GM18508 (cell line): ENCODE results near the gene GPSM1.

Experiments used
- ATAC-seq: cut with Tn5 transposase; IDR thresholded peaks from one replicate; pipeline ENCODE4 v1.9.1; 2021; ENCODE audit warnings: moderate number of reproducible peaks; ENCODE audit not compliant: insufficient read depth, unreplicated experiment

Gene GPSM1

DNA sequence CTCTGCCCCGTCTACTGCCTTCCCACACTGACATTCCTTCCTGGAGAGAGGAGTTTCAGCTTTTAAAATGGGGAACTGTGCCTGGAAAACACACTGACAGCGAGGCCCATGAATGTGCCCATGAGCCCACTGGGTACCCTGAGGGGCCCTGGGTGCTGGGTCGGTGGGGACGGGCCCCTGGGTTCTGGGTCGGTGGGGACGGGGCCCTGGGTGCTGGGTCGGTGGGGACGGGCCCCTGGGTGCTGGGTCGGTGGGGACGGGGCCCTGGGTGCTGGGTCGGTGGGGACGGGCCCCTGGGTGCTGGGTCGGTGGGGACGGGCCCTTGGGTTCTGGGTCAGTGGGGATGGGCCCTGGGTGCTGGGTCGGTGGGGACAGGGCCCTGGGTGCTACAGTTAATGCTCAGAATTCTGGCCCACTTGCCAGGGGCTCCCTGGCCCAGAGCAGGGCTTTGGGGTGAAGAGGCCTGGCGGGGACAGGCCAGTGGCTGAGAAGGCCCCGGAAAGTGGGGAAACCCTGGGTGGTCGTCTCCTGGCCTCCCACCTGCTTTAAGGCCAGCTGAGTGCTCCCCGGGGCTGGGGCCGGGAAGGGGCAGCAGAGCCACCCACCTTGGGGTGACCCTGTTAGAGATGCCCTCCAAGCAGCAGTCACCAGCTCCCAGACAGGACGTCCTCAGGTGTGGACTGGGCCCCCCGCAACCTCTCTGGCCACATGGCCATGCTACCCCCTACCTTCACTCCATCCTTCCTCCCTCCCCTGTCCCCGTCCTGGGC, 2.5 kb downstream of the GPSM1 start:
- no peak for ATAC-seq

DNA sequence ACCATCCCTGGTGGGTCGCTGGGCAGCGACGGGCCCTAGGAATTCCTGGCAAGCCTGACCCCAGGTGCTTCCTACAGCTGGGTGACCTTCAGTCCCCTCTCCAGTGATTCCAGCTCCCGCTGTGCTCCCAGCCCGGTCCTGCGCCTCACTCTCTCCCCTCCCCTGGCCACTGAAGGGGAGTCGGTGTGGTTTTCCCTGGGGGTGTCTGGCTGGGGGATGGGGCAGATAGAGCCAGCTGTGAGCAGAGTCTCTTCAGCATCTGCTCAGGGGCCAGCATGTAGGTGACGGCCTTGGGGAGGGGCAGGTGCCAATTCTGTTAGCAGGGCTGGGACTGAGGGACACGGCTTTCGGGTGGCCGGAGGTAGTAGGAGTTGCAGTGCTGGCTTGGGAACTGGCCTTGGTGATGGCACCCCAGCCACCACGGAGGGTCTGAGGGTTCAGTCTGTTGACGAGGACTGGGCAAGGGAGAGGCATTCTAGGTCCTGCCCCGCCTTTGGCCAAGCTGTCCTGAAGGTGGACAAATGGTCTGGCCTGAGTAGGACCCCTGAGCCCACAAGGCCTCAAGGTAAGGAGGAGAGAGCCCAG, 3.2 kb downstream of the GPSM1 start:
- ATAC-seq, result no peak

DNA sequence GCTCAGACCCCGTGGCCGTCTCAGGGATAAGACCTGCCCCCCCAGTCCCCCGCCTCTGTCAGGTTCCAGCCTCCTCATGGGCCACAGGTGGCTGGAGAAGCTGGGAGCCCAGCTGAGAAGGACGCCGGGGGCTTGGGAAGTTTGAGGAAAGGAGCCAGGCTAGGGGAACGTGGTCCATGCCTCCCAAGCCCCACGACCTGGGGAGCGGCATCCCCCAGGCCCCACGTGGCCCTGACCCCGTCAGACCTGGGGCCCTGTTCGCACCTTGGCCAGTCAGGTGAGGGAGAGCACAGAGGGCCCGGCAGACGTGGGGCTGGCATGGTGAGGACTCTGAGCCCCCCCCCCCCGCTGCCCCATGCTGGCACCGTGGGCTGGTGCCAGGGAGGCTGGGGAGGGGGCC, 3.7 kb downstream of the GPSM1 start:
- no peak for ATAC-seq

DNA sequence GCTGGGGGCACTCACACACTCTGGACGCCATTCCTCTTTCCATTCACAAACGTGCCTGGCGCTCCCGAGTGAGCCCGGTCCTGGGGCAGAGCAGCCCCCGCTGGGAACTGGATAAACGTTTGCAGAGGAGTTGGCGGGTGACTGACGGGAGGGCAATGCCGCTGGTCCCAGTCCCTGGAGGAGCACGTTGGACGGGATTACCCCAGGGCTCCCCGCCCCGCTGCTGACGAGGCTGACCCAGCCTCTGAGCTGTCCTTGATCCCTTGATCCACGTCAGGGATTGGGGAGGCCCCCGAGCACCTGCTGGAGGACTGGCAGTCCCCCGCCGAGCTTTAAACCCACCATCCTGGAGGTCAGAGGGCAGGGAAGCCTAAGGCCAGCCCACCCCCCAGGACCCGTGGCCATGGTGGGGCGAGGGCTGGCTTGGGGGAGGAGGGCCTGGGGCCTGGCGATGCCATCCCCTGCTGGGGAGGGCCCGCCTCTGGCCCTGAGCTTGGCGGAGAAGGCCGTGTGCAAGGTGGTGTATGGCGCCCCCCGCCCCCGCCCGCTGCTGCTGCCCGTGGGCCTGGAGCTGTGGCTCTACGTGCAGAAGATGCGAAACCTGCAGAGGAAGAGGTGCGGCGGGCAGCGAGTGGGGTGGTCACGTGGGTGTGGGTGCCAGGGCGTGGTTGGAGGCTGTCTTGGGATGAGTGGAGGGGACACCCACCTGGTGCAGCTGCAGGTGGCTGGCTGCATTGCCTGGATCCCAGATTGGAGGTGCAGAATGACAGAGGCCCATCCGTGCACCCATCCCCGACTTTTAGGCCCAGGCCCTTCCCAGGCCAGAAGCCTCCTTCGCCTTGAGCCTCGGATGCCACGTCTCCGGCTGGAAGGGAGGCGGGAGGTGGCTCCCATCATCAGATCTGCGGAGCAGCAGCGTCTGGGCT, 4.5 kb downstream of the GPSM1 start:
- ATAC-seq, result no peak

DNA sequence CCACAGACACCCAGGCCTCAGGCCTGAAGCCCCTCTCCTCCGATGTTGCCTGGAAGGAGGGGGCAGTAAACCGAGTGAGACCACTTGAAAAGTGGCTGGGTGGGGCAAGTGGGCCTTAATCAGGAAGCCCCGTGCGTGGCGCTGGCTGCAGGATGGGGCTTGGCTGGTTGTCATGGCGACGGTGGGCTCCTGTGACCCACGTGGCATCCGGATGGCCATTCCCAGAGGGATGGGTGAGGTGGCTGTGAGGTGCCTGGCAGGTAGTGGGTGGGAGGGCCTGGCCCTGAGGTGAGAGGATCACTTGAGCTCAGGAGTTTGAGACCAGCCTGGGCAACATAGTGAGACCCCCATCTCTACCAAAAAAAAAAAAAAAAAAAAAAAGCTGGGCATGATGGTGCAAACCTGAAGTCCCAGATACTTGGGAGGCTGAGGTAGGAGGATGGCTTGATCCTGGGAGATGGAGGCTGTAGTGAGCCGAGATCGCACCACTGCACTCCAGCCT, 5.2 kb downstream of the GPSM1 start:
- ATAC-seq, result no peak

DNA sequence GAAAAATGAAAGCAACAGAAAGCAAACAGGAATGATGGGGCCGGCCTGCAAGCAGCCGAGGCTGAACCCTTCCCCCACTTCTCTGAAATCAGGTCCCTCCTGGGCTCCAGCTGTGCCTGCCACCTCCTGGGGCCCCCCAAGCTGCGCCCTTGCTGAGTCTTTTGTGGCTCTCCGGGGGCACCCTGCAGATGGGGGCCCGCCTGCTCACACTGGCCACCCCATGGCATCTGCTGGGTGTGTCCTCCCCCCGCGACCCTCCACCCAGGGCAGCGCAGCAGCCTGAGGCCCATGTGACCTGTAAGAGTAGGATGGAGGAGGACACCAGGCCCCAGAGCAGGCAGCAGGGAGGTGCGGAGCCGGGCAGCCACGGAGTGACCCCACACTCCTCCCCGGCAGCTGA, 5.7 kb downstream of the GPSM1 start:
- no peak for ATAC-seq

DNA sequence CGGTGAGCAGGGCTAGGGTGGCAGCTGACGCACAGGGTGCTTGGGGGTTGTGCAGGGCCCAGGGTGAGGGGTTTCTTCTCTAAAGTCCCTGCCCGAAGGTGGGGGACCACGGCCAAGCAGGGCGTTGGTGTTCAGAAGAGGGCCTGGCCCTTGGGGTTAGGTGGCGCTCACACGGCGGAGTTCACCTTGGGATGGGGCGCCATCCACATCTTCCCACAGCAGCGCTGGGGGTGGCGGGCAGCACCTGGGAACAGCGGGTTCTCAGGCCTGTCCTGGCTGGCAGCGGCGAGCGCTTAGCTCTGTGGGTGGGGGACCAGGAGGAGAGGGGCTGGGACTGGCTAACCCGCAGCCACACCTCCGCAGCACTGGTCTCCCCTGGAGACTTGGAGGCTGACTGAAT, 6.1 kb downstream of the GPSM1 start:
- ATAC-seq, result no peak

DNA sequence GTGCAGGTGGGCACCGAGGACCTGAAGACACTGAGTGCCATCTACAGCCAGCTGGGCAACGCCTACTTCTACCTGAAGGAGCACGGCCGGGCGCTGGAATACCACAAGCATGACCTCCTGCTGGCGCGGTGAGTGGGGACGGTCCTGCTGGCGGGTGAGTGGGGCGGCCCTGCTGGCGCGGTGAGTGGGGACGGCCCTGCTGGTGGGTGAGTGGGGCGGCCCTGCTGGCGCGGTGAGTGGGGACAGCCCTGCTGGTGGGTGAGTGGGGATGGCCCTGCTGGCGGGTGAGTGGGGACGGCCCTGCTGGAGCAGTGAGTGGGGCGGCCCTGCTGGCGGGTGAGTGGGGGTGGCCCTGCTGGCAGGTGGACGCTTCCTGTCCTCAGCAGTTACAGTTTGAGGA, 7.2 kb downstream of the GPSM1 start:
- no peak for ATAC-seq

DNA sequence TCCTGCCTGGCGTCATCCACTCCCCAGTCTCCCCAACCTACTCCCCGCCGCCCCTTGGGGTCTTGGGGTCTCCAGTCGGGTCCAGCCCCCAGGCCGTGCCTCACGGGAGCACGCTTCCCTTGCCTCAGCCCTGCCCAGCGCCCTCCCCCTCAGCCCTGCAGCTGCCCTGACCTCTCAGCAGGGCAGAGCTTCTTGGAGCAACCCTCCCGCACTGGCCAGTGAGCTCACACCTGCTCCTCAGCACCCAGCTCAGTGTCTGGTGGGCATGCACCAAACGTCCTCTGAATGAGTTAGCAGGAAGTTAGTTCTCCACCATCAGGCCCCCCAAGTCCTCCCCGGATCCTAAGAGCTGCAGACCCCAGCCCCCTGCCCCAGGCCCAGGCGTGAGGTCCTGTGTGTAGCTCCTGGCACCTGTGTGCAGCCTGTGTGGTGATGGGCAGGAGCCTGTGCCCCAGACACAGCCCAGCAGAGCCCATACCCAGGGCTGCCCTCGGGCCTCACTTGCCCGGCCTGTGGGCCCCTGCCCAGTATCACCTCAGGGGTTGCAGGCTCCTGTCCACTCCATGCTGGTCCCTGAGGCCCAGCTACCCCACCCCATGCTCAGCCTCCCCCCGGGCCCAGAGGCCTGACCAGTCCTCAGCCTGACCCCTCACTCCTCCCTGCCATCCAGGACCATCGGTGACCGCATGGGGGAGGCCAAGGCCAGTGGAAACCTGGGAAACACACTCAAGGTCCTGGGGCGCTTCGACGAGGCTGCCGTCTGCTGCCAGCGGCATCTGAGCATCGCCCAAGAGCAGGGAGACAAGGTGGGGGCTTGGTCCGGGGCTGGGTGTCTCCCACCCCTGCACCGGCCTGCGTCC, 8.2 kb downstream of the GPSM1 start:
- no peak for ATAC-seq

DNA sequence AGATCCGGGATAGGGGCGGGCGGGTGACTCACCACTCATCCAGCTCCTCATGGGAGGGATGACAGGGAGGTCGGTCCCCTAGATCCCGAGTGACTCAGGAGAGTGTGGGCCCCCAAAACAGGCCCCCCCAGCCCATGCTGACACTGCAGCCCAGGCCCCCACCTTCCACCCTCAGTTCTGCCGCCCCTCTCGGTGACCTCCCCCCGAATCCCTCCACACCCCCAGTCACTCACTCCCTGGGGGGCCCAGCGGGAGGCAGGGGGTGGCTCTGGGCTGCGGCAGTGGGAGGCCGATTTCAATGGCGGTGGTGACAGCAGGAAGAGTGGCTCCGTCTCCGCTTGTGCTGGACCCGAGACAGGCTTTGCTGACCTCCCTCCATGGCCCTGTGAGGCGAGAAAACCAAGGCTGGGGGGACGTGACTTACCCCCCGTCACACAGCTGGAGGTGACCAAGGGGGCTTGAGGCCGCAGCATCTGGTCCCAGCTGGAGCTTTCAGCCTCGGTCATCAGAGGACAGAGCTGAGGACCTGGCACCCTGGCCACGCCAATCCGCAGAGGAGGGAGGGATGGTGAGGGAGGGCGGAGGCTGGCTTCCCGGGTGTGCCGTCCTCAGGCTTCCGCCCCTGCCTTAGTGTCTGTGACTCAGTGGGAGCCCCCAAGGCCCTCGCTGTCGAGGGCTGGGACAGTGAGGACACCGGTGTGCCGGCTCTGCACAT, 9.0 kb downstream of the GPSM1 start:
- ATAC-seq, result no peak

DNA sequence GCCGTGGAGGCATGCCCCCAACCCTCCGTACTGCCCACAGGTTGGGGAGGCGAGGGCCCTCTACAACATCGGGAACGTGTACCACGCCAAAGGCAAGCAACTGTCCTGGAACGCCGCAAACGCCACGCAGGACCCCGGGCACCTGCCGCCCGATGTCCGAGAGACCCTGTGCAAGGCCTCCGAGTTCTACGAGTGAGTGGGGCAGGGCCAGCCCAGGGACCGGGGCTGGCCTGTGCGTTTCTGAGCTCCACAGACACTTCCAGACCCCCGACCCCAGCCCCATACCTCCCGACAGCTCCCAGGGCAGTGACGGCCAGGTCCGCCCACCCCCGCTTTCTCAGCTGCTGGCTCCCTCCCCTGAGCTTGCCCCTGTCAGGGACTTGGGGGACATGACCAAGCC, 9.5 kb downstream of the GPSM1 start:
- no peak for ATAC-seq

DNA sequence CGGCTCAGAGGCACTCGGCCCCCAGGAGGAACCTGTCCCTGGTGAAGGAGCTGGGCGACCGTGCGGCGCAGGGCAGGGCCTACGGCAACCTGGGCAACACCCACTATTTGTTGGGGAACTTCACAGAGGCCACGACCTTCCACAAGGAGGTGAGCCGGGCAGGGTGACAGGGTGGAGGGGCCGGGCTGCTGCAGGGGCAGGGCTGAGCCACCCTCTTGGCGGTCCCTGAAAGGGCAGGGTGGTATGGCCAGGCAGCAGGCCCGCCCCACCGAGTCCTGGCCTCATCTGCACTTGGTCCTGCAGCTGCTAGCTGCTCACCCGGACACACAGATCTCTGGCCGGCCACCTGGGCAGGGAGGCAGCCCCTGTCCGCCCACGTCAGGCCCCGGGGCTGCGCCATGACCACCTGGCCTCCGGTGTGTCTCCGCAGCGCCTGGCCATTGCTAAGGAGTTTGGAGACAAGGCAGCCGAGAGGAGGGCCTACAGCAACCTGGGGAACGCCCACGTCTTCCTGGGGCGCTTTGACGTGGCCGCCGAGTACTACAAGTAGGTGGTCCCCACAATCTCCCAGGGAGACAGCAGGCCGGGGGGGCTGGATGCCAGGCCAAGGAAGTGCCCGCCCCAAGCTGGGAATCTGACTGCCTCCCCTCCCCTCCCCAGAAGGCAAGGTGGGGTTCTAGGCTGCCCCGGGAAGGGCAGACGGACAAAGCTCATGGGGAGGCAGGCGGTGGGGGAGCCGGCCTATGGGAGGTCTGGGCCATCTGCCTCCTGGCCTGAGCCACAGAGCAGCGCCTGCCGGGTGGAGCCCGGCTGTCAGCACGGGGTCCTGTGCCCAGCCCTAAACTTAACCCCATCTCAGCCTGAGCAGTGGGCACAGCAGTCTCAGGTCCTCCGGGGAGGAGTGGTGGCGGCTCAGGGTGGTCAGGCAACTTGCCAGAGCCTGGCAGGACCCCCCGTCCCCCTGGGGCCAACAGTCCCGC, 10.4 kb downstream of the GPSM1 start:
- no peak for ATAC-seq

DNA sequence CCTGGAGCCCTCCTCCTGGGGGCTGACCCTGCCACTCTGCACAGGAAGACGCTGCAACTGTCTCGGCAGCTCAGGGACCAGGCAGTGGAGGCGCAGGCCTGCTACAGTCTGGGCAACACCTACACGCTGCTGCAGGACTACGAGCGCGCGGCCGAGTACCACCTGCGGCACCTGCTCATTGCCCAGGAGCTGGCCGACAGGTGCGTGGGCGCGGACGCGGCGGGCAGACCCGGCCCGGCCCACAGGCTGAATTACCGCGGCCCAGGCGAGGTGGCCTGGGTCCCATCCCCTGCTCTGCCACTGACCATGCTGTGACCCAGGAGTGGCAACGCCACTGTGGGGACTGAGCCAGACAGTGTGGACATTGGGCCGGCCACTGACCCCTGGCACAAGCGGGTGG, 11.2 kb downstream of the GPSM1 start:
- no peak for ATAC-seq

DNA sequence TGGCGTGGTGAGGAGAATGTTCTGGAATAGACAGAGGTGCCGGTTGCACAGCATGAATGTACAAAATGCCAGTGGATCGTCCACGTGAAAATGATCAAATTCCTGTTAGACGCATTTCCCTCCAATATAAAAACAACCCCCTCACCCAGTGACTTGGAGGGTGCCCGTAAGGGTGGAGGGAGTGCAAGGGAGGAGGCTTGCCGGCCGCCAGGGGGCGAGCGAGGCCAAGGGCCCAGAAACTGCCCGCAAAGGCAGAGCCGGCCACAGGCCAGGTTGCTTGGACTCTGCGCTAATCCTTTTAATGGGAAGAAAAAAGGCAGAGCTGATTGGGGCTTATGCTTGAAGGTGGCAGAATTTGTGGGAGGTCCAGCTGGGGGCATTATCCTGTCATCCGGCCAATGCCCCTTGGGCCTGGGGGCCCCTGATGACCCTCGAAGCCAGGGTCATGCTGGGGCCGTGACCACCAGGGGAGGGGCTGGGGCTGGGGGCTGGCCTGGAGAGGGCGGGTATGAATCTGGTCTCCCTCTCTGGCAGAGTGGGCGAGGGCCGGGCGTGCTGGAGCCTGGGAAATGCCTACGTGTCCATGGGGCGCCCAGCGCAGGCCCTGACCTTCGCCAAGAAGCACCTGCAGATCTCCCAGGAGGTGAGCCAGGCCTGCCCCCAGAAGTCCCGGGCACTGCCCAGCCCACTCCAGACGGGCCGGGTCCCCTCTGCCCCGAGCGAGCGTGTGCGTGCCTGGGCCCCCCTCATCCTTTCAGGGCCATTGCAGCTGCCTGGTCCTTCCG, 12.0 kb downstream of the GPSM1 start:
- ATAC-seq, result no peak

DNA sequence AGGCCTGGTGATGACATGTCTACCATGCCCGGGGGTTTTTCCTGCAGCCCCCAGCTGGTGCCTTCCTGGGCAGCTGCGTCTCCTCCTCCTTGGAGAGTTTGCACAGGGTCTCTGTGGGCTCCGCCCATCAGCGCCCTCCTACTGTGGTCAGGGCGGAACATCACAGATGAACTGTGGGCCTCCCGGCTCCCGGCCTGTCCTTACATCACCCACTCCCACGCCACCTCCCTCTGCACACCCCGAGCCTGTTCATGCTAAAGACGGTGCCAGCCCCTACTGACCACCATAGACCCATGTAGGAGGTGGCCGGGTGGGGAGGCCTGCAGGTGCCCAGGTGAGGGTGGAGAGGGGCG, 12.6 kb downstream of the GPSM1 start:
- no peak for ATAC-seq

DNA sequence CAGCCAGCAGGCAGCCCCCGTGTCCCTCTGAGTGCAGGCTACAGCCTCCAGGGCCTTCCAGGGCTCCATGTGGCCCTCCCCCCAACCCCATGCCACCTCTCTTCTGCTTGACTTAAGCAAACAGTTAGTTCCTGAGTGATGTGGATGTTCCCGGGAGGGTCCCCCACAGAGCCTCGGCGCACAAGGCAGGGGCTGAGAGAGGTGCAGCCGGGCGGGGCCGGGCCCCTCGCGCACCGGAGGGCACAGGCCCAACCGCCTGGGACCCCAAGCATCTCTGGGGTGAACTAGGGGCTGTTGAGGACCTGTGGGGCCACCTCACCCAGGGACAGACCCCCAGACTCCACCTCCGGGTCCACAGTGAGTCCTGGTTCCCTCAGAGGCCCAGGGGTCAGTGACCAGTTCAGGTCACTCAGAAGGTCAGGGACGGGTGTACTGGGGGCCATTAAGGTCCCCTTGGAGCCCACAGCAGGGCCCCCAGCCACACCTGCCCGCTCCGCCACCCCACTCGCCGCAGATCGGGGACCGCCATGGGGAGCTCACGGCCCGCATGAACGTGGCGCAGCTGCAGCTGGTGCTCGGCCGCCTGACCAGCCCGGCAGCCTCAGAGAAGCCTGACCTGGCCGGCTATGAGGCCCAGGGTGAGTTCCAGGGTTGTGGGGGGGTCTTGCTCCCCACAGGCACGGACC, 13.2 kb downstream of the GPSM1 start:
- no peak for ATAC-seq

DNA sequence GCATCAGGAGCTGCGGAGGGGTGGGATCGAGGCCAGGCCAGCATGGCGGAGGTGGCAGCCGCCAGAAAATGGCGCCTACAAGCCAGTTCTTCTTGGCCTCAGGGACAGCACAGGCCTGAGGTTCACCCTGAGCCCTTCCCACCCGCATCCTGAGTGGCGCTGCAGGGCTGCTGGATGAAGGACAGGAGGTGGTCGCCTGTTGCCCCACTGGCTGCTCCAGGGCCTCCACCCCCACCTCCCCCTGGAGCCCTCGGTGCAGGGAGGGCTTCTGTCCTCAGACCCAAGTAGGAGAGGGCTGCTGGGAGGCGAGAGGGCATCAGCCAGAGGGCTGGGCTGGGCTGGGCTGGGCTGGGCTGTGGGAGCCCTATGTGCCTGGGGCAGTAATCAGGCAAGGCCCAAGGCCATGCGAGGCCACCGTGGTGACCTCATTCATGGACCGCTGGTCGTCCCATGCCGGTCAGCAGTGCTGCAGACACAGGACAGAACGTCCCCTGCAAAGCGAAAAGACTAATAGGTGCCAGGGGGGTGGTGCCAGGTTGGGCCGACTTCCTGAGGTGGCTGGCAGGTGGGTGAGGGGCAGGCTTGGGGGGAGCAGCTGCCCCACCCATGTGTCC, 13.8 kb downstream of the GPSM1 start:
- no peak for ATAC-seq
